Psoas muscle (tissue), 8 donors: ENCODE data around the gene FADS3. TPM values are rescaled to one million over a fixed set of nuclear protein-coding genes. Genes with fewer than 3 reads are reported as not detected.

Experiments used
- ATAC-seq, 4 donors: fragments of 200-7000 bp; cut with Tn5 transposase; one replicate each; pipeline ENCODE4 v1.9.1; 2020; ENCODE audit warnings: moderate library complexity in 3 of 4, mild to moderate bottlenecking in 2 of 4
- DNase-seq, 2 donors: peaks; one replicate each; pipeline ENCODE4 v3.0.0-alpha.2; 2020
- H3K27ac ChIP-seq: fragments of 200-600 bp; one replicate; pipeline ENCODE4 v1.8.0; 2022
- H3K27me3 ChIP-seq, 3 donors: fragments of 200-600 bp in 1 of 3; one replicate each; pipeline versions ENCODE4 v1.6.1 to v1.8.0; 2013 to 2022; ENCODE audit warnings: low read length in 2 of 3, mild to moderate bottlenecking in 2 of 3, moderate library complexity in 1 of 3; ENCODE audit not compliant: insufficient read depth in 3 of 3
- H3K36me3 ChIP-seq, 2 donors: fragments of 200-600 bp in 1 of 2; one replicate each; pipeline versions ENCODE4 v1.6.1 to v1.8.0; 2013 to 2022; ENCODE audit warnings: low read depth in 1 of 2, mild to moderate bottlenecking in 1 of 2, moderate library complexity in 1 of 2; ENCODE audit not compliant: insufficient read depth in 1 of 2
- H3K4me1 ChIP-seq: fragments of 200-600 bp; one replicate; pipeline ENCODE4 v1.8.0; 2022
- H3K4me3 ChIP-seq: fragments of 200-600 bp; one replicate; pipeline ENCODE4 v1.8.0; 2022; ENCODE audit warnings: mild to moderate bottlenecking
- H3K9me3 ChIP-seq: fragments of 200-600 bp; one replicate; pipeline ENCODE4 v1.8.0; 2022
- CTCF ChIP-seq: fragments of 200-600 bp; IDR thresholded peaks from one replicate; pipeline ENCODE4 v1.8.0; 2022; ENCODE audit warnings: antibody characterized with exemption
- WGBS, 3 donors: extraction: QIAGEN DNeasy Blood & Tissue Kit; methylation state at CpG; one replicate each; pipeline versions ENCODE4 v1.1.6 to v1.1.7; 2013; 5-methylcytosine and 5-hydroxymethylcytosine counted together
- intact Hi-C, 2 donors: fragments of 100-400 bp; cut with DNase I; formaldehyde crosslinking; loops; one replicate each; pipeline versions ENCODE4 v1.11.0 to v1.14.2; 2022
- polyA plus RNA-seq, 3 donors: library from polyadenylated mRNA; stranded (reverse); fragments of 200-250 nt; gene quantifications; one replicate each; pipeline ENCODE4 v1.2.3, GENCODE V29; 2013
- total RNA-seq, 4 donors: library from RNA; stranded (reverse); fragmentation: NEBNext Ultra II Directional in 2 of 4; extraction: Animal tissue kit (Norgen Biotek cat#: 25700) in 2 of 4; gene quantifications; one replicate each; pipeline versions ENCODE4 v1.2.1 to v1.2.4, GENCODE V29; 2021 to 2023
- donor health status: healthy with polysubstance abuse.
- donor health status: DM: no; HTN: no; CAD: no; lungs with moderate emphysema.
- donor health status: Bipolar disorder and iron deficiency.
- donor health status: healthy.
- donor health status: DM: yes; HTN: yes; CAD: no.
- donor health status: DM: no; HTN: no; CAD: no.
- donor health status: DM: no; HTN: no; CAD: no.
- donor health status: DM: yes; HTN: yes; CAD: no.

Gene FADS3
- total and polyA plus RNA-seq, 7 donors = 26.5 to 392 (median 53.9) TPM

GRCh38 chr11:61830237-61831105, 60.9 kb downstream of the FADS3 start:
- ATAC-seq (no peak), DNase-seq (no peak)
- Histone ChIP-seq H3K27ac (peak overlapping the region; percentile 42), H3K4me3 (no peak overlapping the region), H3K4me1 (peaks cover 12% of the 10 kb centered on the region), H3K9me3 (no peaks in the 10 kb centered on the region), H3K27me3 (peaks cover 0 to 30% (median 10%) of the 10 kb centered on the region in 3 donors), H3K36me3 (no peaks in the 10 kb centered on the region)
- TF ChIP-seq CTCF = no peak
- intact Hi-C loops = no loop called here
- 45 to 61% (median 47%) methylated on average over 8 of the region's 8 CpGs for WGBS, 3 donors

GRCh38 chr11:61829806-61830205, 61.5 kb downstream of the FADS3 start:
- peak overlapping the region; percentile 60 for H3K4me3 ChIP-seq
- ATAC-seq (no peak), DNase-seq (no peak)
- peak overlapping the region; percentile 39 for H3K27ac ChIP-seq
- no peaks in the 10 kb centered on the region for H3K9me3 ChIP-seq
- TF ChIP-seq CTCF = no peak
- H3K4me1 ChIP-seq = peaks cover 12% of the 10 kb centered on the region
- peaks cover 0 to 30% (median 10%) of the 10 kb centered on the region in 3 donors for H3K27me3 ChIP-seq
- no peaks in the 10 kb centered on the region for H3K36me3 ChIP-seq
- WGBS, 3 donors = 72 to 80% (median 77%) methylated on average over 4 of the region's 4 CpGs
- intact Hi-C loops = no loop called here

GRCh38 chr11:61828629-61829407, 62.5 kb downstream of the FADS3 start:
- H3K4me3 ChIP-seq = peak overlapping the region; percentile 60
- ATAC-seq (peak in 3 of 4 donors; percentile 38 to 48 (median 45)), DNase-seq (peak; percentile 27 to 63)
- WGBS, 3 donors = 2 to 4% (median 3%) methylated on average over 44 to 55 of the region's 55 CpGs
- no peaks in the 10 kb centered on the region for H3K9me3 ChIP-seq
- H3K36me3 ChIP-seq = no peaks in the 10 kb centered on the region
- H3K4me1 ChIP-seq = peaks cover 12% of the 10 kb centered on the region
- peaks cover 0 to 30% (median 10%) of the 10 kb centered on the region in 3 donors for H3K27me3 ChIP-seq
- TF ChIP-seq CTCF = peak; percentile 22
- intact Hi-C loops = no loop called here
- H3K27ac ChIP-seq = peak overlapping the region; percentile 41

GRCh38 chr11:61828379-61828628, 63.0 kb downstream of the FADS3 start:
- H3K4me1 ChIP-seq = peaks cover 12% of the 10 kb centered on the region

More at GRCh38 chr11:61828379-61828628, 63.0 kb downstream of the FADS3 start:
- no peaks in the 10 kb centered on the region for H3K36me3 ChIP-seq
- H3K9me3 ChIP-seq = no peaks in the 10 kb centered on the region
- H3K4me3 ChIP-seq = peak overlapping the region; percentile 60
- no peak for TF ChIP-seq CTCF
- 0 to 1% (median 0%) methylated on average over 14 to 16 of the region's 16 CpGs for WGBS, 3 donors
- peak overlapping the region; percentile 41 for H3K27ac ChIP-seq
- peaks cover 0 to 30% (median 10%) of the 10 kb centered on the region in 3 donors for H3K27me3 ChIP-seq
- DNase-seq = peak in 1 of 2 donors; percentile 24
- no peak for ATAC-seq
- intact Hi-C loops = no loop called here
